Jurkat, Clone E6-1 (cell line): Measurements from ENCODE around the gene PRELP.
"Not testable (repeated sequence)": the region's sequence is repeated elsewhere in the genome, so short reads cannot be mapped to it uniquely, and the experiment has no call there.

ENCODE experiments used
- DNase-seq: peaks from one replicate; pipeline ENCODE4 v3.0.0-alpha.2; 2011; ENCODE audit warnings: low read depth, low spot score
- H3K4me3 ChIP-seq: 2 replicates; pipeline ENCODE4 v1.5.1; 2011; ENCODE audit warnings: mild to moderate bottlenecking, low read length, control low read depth, moderate library complexity

PRELP gene

DNA sequence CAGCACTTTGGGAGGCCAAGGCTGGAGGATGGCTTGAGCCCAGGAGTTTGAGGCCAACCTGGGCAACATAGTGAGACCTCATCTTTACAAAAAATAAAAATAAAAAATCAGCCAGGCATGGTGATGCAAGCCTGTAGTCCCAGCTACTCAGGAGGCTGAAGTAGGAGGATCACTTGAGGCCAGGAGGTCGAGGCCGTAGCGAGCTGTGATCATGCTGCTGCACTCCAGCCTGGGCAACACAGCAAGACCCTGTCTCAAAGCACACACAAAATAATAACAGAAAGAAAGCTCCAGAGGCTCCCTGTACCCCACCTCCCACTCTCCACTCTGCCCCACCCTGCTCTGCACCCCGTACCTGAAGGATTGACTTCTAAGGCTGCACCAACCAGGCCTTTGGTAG, 42.5 kb downstream of the PRELP start:
- DNase-seq, H3K4me3 ChIP-seq: not testable (repeated sequence)

DNA sequence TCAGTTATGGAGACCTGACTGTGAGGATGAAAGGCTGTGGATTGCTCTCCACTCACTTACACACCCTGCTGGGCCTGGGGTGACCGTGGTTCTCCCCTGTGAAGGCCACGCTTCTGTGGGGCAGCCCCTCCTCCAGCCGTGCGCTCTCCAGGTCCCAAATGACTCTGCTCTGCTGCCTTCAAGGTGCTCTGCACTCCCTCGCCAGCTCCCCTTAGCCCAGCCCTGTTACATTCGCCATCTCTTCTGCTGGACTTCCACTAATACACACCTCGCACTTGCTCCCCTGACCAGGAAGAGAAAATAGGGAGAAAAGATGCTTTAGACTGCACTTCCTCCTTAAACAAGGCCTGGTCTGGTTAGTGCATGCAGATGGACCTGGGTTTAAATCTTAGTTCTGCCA, 42.9 kb downstream of the PRELP start:
- no peak overlapping the region for H3K4me3 ChIP-seq
- DNase-seq: no peak

DNA sequence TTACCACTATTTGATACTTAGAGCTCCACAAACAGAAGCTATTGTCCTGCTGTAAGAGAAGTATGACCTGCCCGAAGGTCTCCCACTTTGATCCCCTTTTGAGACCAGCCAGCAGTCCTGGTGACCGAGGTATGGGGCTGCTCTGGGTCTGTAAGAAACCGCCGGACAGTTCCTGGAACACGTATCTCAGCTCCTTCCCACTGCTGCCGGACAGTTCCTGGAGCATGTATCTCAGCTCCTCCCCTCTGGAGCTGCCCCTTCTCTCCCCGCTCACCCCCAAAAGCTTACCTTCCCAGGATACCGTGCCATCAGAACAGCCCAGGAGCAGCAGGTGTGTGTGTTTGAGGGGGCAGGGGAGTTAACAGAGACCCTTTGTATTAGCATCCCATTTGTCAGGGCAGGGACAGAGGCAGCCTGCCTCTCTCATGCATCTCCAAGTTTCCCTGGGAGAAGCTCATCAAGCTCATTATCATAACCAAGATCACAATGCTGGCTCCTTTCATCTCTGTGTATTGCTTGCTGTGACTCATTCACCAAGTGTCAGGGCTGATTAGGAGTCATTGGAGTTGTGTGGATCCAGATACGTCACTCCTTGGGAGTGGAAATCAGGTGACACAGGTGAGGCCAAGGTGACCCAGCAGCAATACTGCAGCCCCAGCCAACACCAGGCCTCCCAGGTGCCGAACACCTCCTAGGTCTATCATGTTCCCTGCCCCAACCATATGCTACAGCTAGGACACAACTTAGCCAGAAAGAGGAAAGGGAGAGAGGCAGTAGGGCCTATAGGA, 43.6 kb downstream of the PRELP start:
- H3K4me3 ChIP-seq: no peak overlapping the region
- no peak for DNase-seq

DNA sequence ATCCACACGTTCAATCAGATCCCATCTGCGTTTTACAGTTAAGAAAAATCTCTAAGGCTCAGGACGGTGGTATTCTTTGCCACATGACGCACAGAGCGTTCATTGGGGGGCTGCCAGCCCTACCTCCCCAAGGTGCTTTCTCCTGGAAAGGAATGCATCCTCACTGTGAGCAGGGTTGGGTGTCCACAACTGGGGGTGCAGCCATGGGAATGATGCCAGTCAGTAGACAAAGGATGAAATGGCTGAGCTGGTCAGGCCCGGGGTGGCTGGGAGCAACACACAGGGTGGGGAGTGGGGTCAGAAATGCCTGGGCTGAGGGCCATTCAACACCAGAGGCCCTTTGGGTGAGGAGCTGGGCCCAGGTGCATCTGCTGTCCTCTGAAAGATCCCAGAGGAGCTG, 44.3 kb downstream of the PRELP start:
- no peak overlapping the region for H3K4me3 ChIP-seq
- no peak for DNase-seq

DNA sequence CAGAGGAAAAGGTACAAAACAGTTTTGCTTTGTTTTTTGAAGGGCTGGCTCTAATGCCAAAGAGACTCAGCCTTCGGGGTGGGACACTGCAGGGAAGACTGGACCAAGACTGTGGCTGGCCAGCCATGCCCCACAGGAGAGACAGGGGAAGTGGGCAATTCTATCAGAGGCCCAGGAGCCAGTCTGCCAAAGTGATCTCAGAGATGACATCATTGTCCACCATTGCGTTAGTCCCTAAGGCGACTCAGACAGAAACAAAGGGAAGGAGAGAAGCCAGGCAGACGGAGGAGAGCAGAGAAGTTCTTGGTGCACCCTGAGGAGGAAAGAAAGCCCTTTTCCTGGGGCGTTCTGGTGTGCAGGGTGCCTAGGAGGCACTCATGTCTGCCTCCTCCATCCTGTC, 44.7 kb downstream of the PRELP start:
- H3K4me3 ChIP-seq: no peak overlapping the region
- DNase-seq: no peak

DNA sequence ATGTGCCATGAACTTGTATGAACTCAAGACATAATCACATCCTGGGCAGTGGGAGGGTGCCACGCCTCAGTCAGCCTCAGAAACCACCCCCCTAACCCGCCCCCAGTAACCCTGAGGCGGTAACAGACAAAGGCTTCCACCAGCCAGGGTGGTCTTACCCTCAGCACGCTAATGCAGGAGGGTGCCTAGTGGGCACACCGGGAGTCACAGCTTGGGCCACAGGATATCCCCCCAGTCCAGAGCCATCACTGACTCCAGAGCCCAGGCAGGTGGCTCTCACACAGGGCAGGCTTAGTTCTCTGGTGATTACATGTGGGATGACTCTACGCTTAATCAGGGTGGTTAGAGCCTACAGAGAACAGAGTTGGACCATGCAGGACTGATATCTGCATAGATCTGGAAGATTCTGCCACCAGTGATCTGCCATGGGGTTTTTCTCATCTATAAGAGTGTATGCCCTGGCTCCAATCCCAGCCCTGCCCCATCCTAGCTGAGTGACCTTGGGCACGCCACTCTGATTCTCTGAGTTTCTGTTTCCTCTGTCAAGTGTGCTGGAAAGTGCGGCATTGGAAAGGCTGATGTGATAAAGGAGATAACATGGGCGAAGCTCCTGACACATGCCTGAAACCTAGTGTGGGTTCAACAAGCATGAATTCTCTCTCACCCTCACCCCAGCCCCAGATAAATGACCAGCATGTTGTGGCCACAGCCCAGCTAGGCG, 45.6 kb downstream of the PRELP start:
- no peak overlapping the region for H3K4me3 ChIP-seq
- DNase-seq: no peak

DNA sequence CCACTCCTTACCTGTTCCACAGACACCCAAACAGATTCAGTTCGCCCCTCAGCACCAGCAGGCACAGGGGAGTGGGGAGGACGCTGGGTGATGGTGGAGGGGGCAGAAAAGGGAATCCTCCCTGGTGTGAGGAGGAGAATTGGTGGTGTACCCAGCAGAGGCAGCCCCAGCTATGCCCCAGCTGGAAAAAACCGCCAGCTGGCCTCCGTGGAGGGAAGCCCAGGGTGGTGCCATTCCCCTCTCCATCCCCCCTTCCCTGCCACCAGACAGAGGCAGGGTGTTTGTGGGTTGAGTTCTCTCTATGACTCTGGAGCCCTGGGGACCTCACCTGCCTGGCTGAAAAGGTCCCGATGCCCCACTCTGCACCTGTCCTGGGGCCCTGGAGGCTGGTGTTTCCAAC, 46.2 kb downstream of the PRELP start:
- H3K4me3 ChIP-seq: no peak overlapping the region
- no peak for DNase-seq

DNA sequence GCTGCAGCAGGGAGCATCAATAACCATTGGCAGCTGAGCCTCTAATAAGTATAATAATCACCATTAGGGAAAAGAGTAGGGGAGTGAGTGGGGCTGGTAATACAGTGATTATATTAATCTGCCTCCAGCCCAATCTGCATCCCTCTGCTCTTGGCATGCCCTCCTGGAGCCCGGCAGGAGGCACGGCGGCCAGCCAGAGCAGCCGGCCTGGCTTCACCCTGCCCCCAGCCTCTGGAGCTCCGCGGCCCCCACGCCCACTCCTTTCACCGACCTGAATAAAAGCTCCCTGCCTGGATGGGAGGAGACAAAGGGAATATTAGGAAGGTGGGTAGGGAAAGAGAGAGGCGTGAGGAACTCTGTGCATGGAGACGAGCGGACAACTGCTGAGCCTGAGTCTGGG, 46.6 kb downstream of the PRELP start:
- no peak for DNase-seq

DNA sequence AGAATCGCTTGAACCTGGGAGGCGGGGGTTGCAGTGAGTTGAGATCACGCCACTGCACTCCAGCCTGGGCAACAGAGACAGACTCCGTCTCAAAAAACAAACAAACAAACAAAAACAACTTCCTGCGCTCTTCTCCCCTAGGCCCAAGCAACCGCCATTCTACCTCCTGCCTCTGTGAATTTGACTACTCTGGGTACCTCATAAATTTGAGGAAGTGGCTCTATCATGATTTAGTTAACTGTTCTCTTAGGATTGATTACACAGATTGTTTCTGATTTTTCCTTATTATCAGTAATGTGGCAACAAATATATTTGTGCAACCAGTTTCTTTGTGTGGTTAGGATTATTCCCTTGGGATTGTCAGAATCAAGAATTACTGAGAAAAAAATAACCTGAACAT, 48.1 kb downstream of the PRELP start:
- no peak for DNase-seq
- no peak overlapping the region for H3K4me3 ChIP-seq

More for the DNA sequence above, 46.6 kb downstream of the PRELP start:
- H3K4me3 ChIP-seq: no peak overlapping the region

DNA sequence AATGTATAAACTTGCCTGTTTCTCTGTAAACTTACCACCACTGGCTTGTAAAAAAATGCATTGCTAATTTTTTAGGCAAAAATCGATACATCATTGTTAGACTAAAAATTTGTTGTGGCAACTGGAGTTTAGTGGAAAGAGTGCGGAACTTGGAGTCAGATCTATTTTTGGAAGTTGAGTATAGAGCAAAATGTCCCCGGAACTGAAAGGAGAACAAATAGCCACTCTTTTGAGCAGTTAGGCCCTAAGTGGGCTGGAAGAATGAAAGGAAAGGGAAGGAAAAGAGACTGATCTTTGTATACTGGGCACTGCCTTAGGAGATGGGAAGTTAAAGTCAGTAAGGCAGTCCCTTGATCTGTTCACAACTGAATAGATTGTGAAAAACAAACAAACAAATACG, 48.5 kb downstream of the PRELP start:
- no peak for DNase-seq
- no peak overlapping the region for H3K4me3 ChIP-seq

DNA sequence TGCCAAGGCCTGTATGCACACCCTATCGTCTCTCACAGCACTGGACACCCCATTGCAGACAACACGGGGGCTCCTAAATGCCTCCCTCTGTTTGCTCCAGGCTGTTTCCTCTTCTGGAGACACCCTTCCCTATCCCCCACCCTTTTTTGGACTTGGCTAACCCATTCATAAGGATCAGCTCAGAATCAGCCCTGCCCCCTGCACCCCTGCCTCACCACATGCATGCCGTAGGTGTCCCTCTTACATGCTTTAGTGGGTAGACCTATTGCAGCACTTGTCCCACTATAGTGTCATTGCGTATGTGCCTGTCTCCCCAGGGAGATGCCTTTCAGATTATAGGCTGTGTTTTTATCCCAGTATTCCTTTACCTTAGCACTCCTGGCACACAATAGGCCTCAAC, 49.2 kb downstream of the PRELP start:
- no peak overlapping the region for H3K4me3 ChIP-seq
- no peak for DNase-seq

DNA sequence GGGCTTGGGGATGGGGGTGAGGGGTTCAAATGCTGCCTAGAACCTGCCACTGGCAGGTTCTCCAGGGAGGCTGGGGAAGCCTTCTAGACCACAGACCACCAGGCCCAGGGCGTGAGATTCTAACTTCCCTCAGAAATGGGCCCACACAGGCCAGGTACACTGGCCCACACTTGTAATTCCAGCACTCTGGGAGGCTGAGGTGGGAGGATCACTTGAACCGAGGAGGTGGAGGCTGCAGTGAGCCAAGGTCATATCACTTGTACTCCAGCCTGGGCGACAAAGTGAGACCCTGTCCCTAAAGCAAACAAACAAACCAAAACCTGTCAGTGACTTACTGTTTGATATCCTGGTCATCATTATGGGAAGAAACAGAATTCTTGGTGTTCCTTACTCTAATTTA, 50.1 kb downstream of the PRELP start:
- no peak overlapping the region for H3K4me3 ChIP-seq
- no peak for DNase-seq

DNA sequence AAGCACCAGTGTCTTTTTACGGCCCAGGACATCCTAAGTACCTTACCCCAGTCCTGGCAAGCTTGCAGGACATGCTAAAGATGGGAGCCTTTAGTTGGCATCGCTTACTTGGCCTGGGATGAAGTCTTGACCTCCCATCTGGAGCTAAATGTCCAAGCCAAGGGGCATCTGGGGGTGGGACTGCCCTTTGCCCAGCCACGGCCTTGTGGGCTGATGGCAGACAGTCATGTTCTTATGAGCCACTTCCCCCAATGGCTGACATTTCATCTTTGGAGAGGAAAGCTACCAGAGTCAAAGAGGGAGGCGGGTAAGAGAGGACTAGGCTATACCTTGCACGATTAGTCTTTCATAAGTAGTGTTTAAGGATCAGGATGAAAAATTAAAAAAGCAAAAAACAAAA, 50.5 kb downstream of the PRELP start:
- H3K4me3 ChIP-seq: no peak overlapping the region
- DNase-seq: no peak

DNA sequence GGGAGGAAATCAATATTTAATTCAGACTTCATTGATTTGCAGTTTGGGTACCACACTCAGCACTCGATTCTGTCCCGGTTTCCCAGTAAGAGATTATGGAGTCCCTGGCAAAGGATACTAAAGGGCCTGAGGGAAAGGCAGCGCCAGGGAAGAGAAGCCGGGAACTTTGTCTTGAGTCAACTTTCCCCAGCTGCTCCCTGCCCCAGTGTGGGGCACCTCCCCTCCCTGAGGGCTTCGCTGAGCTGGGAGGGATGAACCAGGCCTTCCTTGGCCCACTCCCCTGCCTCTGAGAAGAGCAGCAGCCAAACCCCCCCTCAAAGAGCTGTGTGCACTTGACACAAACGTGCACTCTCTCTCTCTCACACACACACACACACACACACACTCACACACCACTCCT, 51.0 kb downstream of the PRELP start:
- no peak for DNase-seq
- no peak overlapping the region for H3K4me3 ChIP-seq

DNA sequence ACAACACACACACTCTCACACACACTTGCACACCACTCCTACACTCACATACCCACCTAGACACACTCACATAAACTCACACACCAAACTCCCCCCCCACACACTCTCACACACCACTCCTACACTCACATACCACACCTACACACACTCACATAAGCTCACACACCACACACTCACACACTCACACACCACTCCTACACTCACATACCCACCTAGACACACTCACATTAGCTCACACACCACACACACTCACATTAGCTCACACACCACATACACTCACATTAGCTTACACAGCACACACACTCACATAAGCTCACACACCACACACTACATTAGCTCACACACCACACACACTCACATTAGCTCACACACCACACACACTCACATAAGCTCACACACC, 51.4 kb downstream of the PRELP start:
- H3K4me3 ChIP-seq: no peak overlapping the region
- DNase-seq: no peak

DNA sequence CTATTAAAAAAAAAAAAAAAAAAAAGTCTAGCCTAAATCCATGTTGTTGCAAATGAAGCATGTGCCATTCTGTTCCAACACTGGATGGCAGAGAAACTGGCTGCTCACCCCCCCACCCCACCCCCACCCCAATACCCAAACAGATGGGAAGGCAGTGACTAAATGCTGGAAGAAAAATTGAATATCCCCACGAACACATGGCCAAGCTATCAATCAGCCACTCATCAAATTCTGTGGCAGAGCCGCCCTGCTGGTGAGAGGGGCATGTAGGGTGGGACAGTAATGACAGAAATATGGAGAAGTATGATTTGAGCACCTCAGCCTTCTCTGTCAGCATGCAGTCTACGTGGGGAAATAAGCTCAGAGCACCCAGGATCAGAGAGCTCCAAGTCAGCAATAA, 52.5 kb downstream of the PRELP start:
- DNase-seq: no peak
- no peak overlapping the region for H3K4me3 ChIP-seq

DNA sequence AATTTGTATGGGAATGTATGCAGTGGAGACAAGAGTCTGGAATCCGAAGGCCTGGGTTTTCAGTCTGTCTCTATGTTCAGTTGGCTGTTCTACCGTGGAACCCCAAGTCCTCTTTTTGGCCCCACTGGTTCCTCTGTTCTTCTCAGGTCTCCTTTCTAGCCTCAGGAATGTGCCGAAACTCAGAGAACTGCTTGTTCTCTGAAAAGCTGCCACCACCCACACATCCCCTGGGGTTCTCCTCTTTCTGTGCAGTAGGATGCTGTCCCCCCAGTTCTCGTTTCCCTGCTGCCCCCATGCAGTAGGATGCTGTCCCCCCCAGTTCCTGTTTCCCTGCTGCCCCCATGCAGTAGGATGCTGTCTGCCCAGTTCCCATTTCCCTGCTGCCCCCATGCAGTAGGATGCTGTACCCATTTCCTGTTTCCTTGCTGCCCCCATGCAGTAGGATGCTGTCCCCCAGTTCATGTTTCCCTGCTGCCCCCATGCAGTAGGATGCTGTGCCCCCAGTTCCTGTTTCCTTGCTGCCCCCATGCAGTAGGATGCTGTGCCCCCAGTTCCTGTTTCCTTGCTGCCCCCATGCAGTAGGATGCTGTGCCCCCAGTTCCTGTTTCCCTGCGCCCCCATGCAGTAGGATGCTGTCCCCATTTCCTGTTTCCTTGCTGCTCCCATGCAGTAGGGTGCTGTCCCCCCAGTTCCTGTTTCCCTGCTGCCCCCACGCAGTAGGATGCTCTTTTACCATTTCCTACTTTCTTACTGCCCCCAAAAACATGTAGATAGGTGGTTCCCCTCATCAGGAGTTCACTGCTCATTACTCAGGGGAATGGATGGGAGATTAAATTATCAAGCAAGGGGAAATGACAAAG, 53.6 kb downstream of the PRELP start:
- DNase-seq: no peak
- H3K4me3 ChIP-seq: no peak overlapping the region

DNA sequence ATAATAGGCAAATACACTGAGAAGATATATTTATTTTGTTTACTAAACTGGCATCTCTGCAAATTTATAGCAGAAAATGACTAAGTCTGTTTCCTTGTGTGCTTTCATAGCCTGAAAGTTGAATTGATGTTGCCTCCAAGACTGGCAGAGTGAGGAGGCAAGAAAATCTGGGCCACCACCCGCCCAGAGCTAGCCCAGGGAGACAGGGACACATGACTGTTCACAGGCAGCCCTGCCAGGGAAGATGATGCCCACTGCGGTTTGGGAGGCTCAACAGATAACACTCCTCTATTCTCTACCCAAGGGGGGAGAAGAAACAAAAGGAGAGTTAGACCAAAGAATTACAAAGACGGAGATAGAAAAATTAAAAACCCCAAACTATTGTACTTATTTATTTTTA, 55.5 kb downstream of the PRELP start:
- H3K4me3 ChIP-seq: no peak overlapping the region
- DNase-seq: no peak

DNA sequence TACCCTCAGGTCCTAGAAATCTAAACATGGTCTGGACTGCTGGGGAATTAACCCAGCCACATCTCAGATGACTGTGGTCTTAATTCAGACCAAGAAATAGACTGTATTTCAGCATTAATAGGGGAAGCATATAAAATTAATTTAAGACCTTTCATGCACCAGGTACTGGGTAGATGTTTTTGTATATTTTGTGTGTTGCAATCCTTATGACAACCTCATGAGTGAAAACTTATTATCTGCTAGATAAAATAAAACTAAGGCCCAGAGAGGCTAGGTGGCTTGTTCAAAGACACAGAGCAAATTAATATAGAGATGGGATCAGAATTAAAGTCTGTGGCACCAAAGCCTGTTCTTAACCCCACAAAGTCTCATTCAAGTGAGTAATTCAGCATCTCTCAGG, 58.4 kb downstream of the PRELP start:
- no peak overlapping the region for H3K4me3 ChIP-seq
- DNase-seq: no peak

DNA sequence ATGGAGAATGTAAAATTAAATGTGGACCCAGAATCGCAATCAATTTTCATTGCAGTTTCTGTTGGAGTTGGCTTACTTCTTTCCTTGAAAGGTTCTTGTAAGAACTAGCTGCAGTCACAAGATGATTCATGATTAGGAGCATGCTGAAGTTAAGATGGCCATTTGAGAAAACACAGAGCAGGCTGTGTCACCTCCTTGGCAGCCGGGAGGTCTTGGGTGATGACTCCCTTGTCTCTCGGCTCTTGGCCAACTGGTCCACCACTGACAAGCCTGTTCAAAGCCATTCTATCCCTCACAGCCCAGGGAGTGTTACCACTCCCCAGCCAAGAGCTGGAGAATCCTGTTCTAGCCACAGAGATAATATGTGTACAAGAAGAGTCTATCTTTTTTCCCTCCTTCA, 58.9 kb downstream of the PRELP start:
- no peak for DNase-seq
- no peak overlapping the region for H3K4me3 ChIP-seq
